Cardiac muscle cell (in vitro differentiated cells and primary cell): ENCODE data around the gene PSAPL1. TPM values are rescaled to one million over a fixed set of nuclear protein-coding genes. Genes with fewer than 3 reads are reported as not detected.

Source experiments
- DNase-seq, 2 donors: peaks; one replicate each; pipeline versions ENCODE4 v3.0.0 to v3.0.0-alpha.2; 2010 to 2017; ENCODE audit warnings: low read depth in 1 of 2, low spot score in 1 of 2
- H3K27ac ChIP-seq: fragments of 200-600 bp; sonication (generic); 2 replicates; pipeline ENCODE4 v1.5.1; 2016
- H3K27me3 ChIP-seq: fragments of 200-600 bp; sonication (generic); 2 replicates; pipeline ENCODE4 v1.6.0; 2016; ENCODE audit warnings: control low read depth
- H3K36me3 ChIP-seq: fragments of 200-600 bp; sonication (generic); 2 replicates; pipeline ENCODE4 v1.5.1; 2016; ENCODE audit warnings: control low read depth
- H3K4me1 ChIP-seq: fragments of 200-600 bp; sonication (generic); 2 replicates; pipeline ENCODE4 v1.8.1; 2017; ENCODE audit warnings: low read depth, mild to moderate bottlenecking, mixed run types
- H3K4me3 ChIP-seq: fragments of 200-600 bp; sonication (generic); 2 replicates; pipeline ENCODE4 v1.5.1; 2016; ENCODE audit warnings: mild to moderate bottlenecking
- H3K9me3 ChIP-seq: fragments of 200-600 bp; sonication (generic); 2 replicates; pipeline ENCODE4 v1.5.1; 2017; ENCODE audit warnings: low read depth, mild to moderate bottlenecking, control low read depth
- CTCF ChIP-seq: IDR thresholded peaks from 2 replicates; pipeline ENCODE4 v1.5.1; 2012; ENCODE audit warnings: low read depth, mild to moderate bottlenecking, low read length
- polyA plus RNA-seq: library from polyadenylated mRNA; unstranded; fragments of >200 nt; fragmentation: Nextera tagmentation; extraction: Ambion mirVana; gene quantifications from 2 replicates; pipeline ENCODE4 v1.2.1, GENCODE V29; 2016
- total RNA-seq: library from RNA; depleted of rRNA; stranded (reverse); fragments of >200 nt; gene quantifications from 2 replicates; pipeline ENCODE4 v1.2.3, GENCODE V29; 2016

PSAPL1 gene
- total and polyA plus RNA-seq, 2 experiments from 2014 or later: 3.5 to 4.4 TPM

GRCh38 chr4:7476820-7477219 lies 42.1 kb upstream of the PSAPL1 start:
- Histone ChIP-seq H3K4me3 (no peak overlapping the region), H3K36me3 (no peaks in the 10 kb centered on the region), H3K27me3 (no peaks in the 10 kb centered on the region), H3K27ac (no peak overlapping the region), H3K4me1 (no peaks in the 10 kb centered on the region), H3K9me3 (no peaks in the 10 kb centered on the region)
- DNase-seq: no peak
- TF ChIP-seq CTCF: no peak

GRCh38 chr4:7475207-7475606 lies 40.5 kb upstream of the PSAPL1 start:
- Histone ChIP-seq H3K4me1 (no peaks in the 10 kb centered on the region), H3K36me3 (no peaks in the 10 kb centered on the region)
- DNase-seq: no peak

GRCh38 chr4:7474320-7474719 lies 39.6 kb upstream of the PSAPL1 start:
- H3K36me3 ChIP-seq: no peaks in the 10 kb centered on the region
- TF ChIP-seq CTCF: no peak

More at GRCh38 chr4:7475207-7475606, 40.5 kb upstream of the PSAPL1 start:
- Histone ChIP-seq H3K9me3 (no peaks in the 10 kb centered on the region), H3K27me3 (no peaks in the 10 kb centered on the region), H3K27ac (no peak overlapping the region), H3K4me3 (no peak overlapping the region)
- TF ChIP-seq CTCF: no peak

GRCh38 chr4:7473081-7473480 lies 38.4 kb upstream of the PSAPL1 start:
- no peaks in the 10 kb centered on the region for H3K4me1 ChIP-seq
- H3K27ac ChIP-seq: no peak overlapping the region
- no peaks in the 10 kb centered on the region for H3K36me3 ChIP-seq
- no peak overlapping the region for H3K4me3 ChIP-seq
- DNase-seq: no peak
- H3K9me3 ChIP-seq: no peaks in the 10 kb centered on the region
- no peak for TF ChIP-seq CTCF
- H3K27me3 ChIP-seq: no peaks in the 10 kb centered on the region

More at GRCh38 chr4:7474320-7474719, 39.6 kb upstream of the PSAPL1 start:
- Histone ChIP-seq H3K27ac (no peak overlapping the region), H3K27me3 (no peaks in the 10 kb centered on the region), H3K9me3 (no peaks in the 10 kb centered on the region), H3K4me1 (no peaks in the 10 kb centered on the region), H3K4me3 (no peak overlapping the region)
- DNase-seq: no peak

- DNase-seq: no peak
- Histone ChIP-seq H3K4me1 (no peaks in the 10 kb centered on the region), H3K27me3 (no peaks in the 10 kb centered on the region), H3K4me3 (no peak overlapping the region), H3K27ac (no peak overlapping the region), H3K36me3 (no peaks in the 10 kb centered on the region), H3K9me3 (no peaks in the 10 kb centered on the region)
- no peak for TF ChIP-seq CTCF
Observed at GRCh38 chr4:7472442-7473013, 37.8 kb upstream of the PSAPL1 start.
